Thyroid gland (tissue), 4 donors: Measurements from ENCODE around the gene SGPL1.

Source experiments
- CTCF ChIP-seq, 6 experiments: fragments of 200-600 bp in 3 of 6; fragments of 450-650 bp in 3 of 6; sonication (generic) in 3 of 6; IDR thresholded peaks; one replicate each; pipeline ENCODE4 v1.5.1; 2016 to 2019; ENCODE audit warnings: antibody characterized with exemption in 6 of 6, mild to moderate bottlenecking in 2 of 6, inconsistent platforms in 1 of 6, moderate library complexity in 1 of 6
- POLR2A ChIP-seq, 2 donors: fragments of 450-650 bp; IDR thresholded peaks; one replicate each; pipeline ENCODE4 v1.6.1; 2017; ENCODE audit warnings: antibody characterized with exemption in 2 of 2, mild to moderate bottlenecking in 2 of 2, moderate library complexity in 1 of 2

- TF ChIP-seq CTCF (IDR thresholded peaks at IDR 0.05) (no peak), POLR2A (IDR thresholded peaks at IDR 0.05) (no peak)
These were observed 58.3 kb downstream of the SGPL1 start for GRCh38 chr10:70874061-70874460.
